ENCODE results near the gene ZNF280B. TPM values are rescaled to one million over a fixed set of nuclear protein-coding genes. Genes with fewer than 3 reads are reported as not detected.
"Not testable (repeated sequence)": the region's sequence is repeated elsewhere in the genome, so short reads cannot be mapped to it uniquely, and the experiment has no call there.

ZNF280B gene
- total RNA-seq, 5 donors from 2014 or later (not counting 1 experiment from before 2014, with no cell fraction given): 1.8 to 2.1 (median 1.9) TPM

- no peak overlapping the region for H3K4me3 ChIP-seq (ENCODE audit: control insufficient read depth in 1 of 2, extremely low read depth in 1 of 2, low read length in 1 of 2)
- ATAC-seq (replicated peaks in 1 of 4) (no peak), DNase-seq (peak in 2 of 35 experiments; percentile 4 to 21)
- CTCF ChIA-PET: no interaction called here
- H3K27ac ChIP-seq (ENCODE audit: low read length): no peak overlapping the region
- H3K9me3 ChIP-seq: no peaks in the 10 kb centered on the region
- H3K9me3 Mint-ChIP-seq: peaks cover 11 to 23% (median 18%) of the 10 kb centered on the region in 3 donors
- H3K4me3 Mint-ChIP-seq: no peak overlapping the region
- peaks cover 0 to 6% (median 6%) of the 10 kb centered on the region in 3 donors for H3K4me1 Mint-ChIP-seq
- H3K36me3 Mint-ChIP-seq: peaks cover 3% of the 10 kb centered on the region
- peaks cover 34 to 37% of the 10 kb centered on the region in 2 donors for H3K27me3 Mint-ChIP-seq
- POLR2A ChIA-PET: interaction anchor here in 1 of 2 donors (0.6 kb wide), 1 partner anchor 1165 kb away, joined by 3 read pairs; no protein-coding TSS in a partner anchor
- peaks cover 0 to 10% of the 10 kb centered on the region in 2 experiments for H3K27me3 ChIP-seq (replicated peaks in 1 of 2; ENCODE audit: control insufficient read depth in 2 of 2, extremely low read depth in 1 of 2, insufficient read depth in 2 of 2, low read length in 1 of 2)
- no peaks in the 10 kb centered on the region for H3K36me3 ChIP-seq (ENCODE audit: control insufficient read depth in 2 of 2, extremely low read depth in 1 of 2, insufficient read depth in 1 of 2, low read length in 1 of 2)
- H3K4me1 ChIP-seq (ENCODE audit: control insufficient read depth in 1 of 2, extremely low read depth in 1 of 2, insufficient read depth in 2 of 2, low read length in 2 of 2): no peaks in the 10 kb centered on the region
- no peak overlapping the region for H3K27ac Mint-ChIP-seq
- 10% methylated on average over 2 of the region's 4 CpGs for WGBS (ENCODE audit: insufficient coverage)
Observed at GRCh38 chr22:22450343-22450839, 58.2 kb downstream of the ZNF280B start.

- ChIA-PET POLR2A (interaction anchor here in 1 of 2 donors (0.6 kb wide), 1 partner anchor 1166 kb away, joined by 3 read pairs; no protein-coding TSS in a partner anchor), CTCF (no interaction called here)
- Mint-ChIP-seq H3K4me1 (peaks cover 0 to 6% (median 6%) of the 10 kb centered on the region in 3 donors), H3K36me3 (peaks cover 3% of the 10 kb centered on the region), H3K9me3 (peaks cover 11 to 23% (median 18%) of the 10 kb centered on the region in 3 donors), H3K27me3 (peaks cover 31 to 34% of the 10 kb centered on the region in 2 donors), H3K27ac (no peak overlapping the region), H3K4me3 (no peak overlapping the region)
- Histone ChIP-seq H3K27ac (ENCODE audit: low read length) (no peak overlapping the region), H3K4me3 (ENCODE audit: control insufficient read depth in 1 of 2, extremely low read depth in 1 of 2, low read length in 1 of 2) (no peak overlapping the region), H3K27me3 (replicated peaks in 1 of 2; ENCODE audit: control insufficient read depth in 2 of 2, extremely low read depth in 1 of 2, insufficient read depth in 2 of 2, low read length in 1 of 2) (peaks cover 0 to 10% of the 10 kb centered on the region in 2 experiments), H3K36me3 (ENCODE audit: control insufficient read depth in 2 of 2, extremely low read depth in 1 of 2, insufficient read depth in 1 of 2, low read length in 1 of 2) (no peaks in the 10 kb centered on the region), H3K4me1 (ENCODE audit: control insufficient read depth in 1 of 2, extremely low read depth in 1 of 2, insufficient read depth in 2 of 2, low read length in 2 of 2) (no peaks in the 10 kb centered on the region), H3K9me3 (no peaks in the 10 kb centered on the region)
- WGBS (ENCODE audit: insufficient coverage): no CpG with 5 or more reads among the region's 1 CpG
- ATAC-seq (replicated peaks in 1 of 4): no peak
- no peak for DNase-seq
Observed at GRCh38 chr22:22449819-22450218, 58.7 kb downstream of the ZNF280B start.

GRCh38 chr22:22446517-22446916 lies 62.0 kb downstream of the ZNF280B start:
- Mint-ChIP-seq H3K36me3 (no peaks in the 10 kb centered on the region), H3K9me3 (peaks cover 0 to 4% (median 2%) of the 10 kb centered on the region in 3 donors), H3K4me1 (peaks cover 0 to 2% (median 0%) of the 10 kb centered on the region in 3 donors), H3K27ac (no peak overlapping the region), H3K4me3 (no peak overlapping the region), H3K27me3 (peaks cover 24 to 26% of the 10 kb centered on the region in 2 donors)
- Histone ChIP-seq H3K36me3 (ENCODE audit: control insufficient read depth in 2 of 2, extremely low read depth in 1 of 2, insufficient read depth in 1 of 2, low read length in 1 of 2) (no peaks in the 10 kb centered on the region), H3K4me3 (ENCODE audit: control insufficient read depth in 1 of 2, extremely low read depth in 1 of 2, low read length in 1 of 2) (no peak overlapping the region), H3K9me3 (no peaks in the 10 kb centered on the region), H3K27ac (ENCODE audit: low read length) (no peak overlapping the region), H3K4me1 (ENCODE audit: control insufficient read depth in 1 of 2, extremely low read depth in 1 of 2, insufficient read depth in 2 of 2, low read length in 2 of 2) (no peaks in the 10 kb centered on the region), H3K27me3 (replicated peaks in 1 of 2; ENCODE audit: control insufficient read depth in 2 of 2, extremely low read depth in 1 of 2, insufficient read depth in 2 of 2, low read length in 1 of 2) (peaks cover 0 to 8% of the 10 kb centered on the region in 2 experiments)
- DNase-seq (no peak), ATAC-seq (replicated peaks in 1 of 4) (no peak)
- CTCF ChIA-PET: no interaction called here
- WGBS (ENCODE audit: insufficient coverage): 83% methylated on average over 1 of the region's 2 CpGs
- POLR2A ChIA-PET: no interaction called here

- H3K27me3 Mint-ChIP-seq: peaks cover 32 to 42% of the 10 kb centered on the region in 2 donors
- H3K4me1 ChIP-seq (ENCODE audit: control insufficient read depth in 1 of 2, extremely low read depth in 1 of 2, insufficient read depth in 2 of 2, low read length in 2 of 2); ATAC-seq (replicated peaks in 1 of 4); H3K27ac Mint-ChIP-seq; H3K4me3 ChIP-seq (ENCODE audit: control insufficient read depth in 1 of 2, extremely low read depth in 1 of 2, low read length in 1 of 2); DNase-seq; H3K9me3 ChIP-seq; H3K27ac ChIP-seq (ENCODE audit: low read length); H3K9me3 Mint-ChIP-seq; CTCF ChIA-PET; H3K4me3 Mint-ChIP-seq; H3K36me3 Mint-ChIP-seq; POLR2A ChIA-PET; H3K36me3 ChIP-seq (ENCODE audit: control insufficient read depth in 2 of 2, extremely low read depth in 1 of 2, insufficient read depth in 1 of 2, low read length in 1 of 2); H3K4me1 Mint-ChIP-seq: not testable (repeated sequence)
- peaks cover 0 to 22% of the 10 kb centered on the region in 2 experiments for H3K27me3 ChIP-seq (replicated peaks in 1 of 2; ENCODE audit: control insufficient read depth in 2 of 2, extremely low read depth in 1 of 2, insufficient read depth in 2 of 2, low read length in 1 of 2)
- WGBS (ENCODE audit: insufficient coverage): no CpG with 5 or more reads among the region's 5 CpGs
Observed at GRCh38 chr22:22444007-22444589, 64.4 kb downstream of the ZNF280B start.

- DNase-seq (no peak), ATAC-seq (replicated peaks in 1 of 4) (no peak)
- Histone ChIP-seq H3K36me3 (ENCODE audit: control insufficient read depth in 2 of 2, extremely low read depth in 1 of 2, insufficient read depth in 1 of 2, low read length in 1 of 2) (no peaks in the 10 kb centered on the region), H3K4me1 (ENCODE audit: control insufficient read depth in 1 of 2, extremely low read depth in 1 of 2, insufficient read depth in 2 of 2, low read length in 2 of 2) (no peaks in the 10 kb centered on the region), H3K4me3 (ENCODE audit: control insufficient read depth in 1 of 2, extremely low read depth in 1 of 2, low read length in 1 of 2) (no peak overlapping the region), H3K27ac (ENCODE audit: low read length) (no peak overlapping the region), H3K27me3 (replicated peaks in 1 of 2; ENCODE audit: control insufficient read depth in 2 of 2, extremely low read depth in 1 of 2, insufficient read depth in 2 of 2, low read length in 1 of 2) (peaks cover 0 to 22% of the 10 kb centered on the region in 2 experiments), H3K9me3 (no peaks in the 10 kb centered on the region)
- H3K27me3 Mint-ChIP-seq: peaks cover 33 to 52% of the 10 kb centered on the region in 2 donors
- H3K4me3 Mint-ChIP-seq: no peak overlapping the region
- H3K9me3 Mint-ChIP-seq: peaks cover 0 to 4% (median 2%) of the 10 kb centered on the region in 3 donors
- H3K4me1 Mint-ChIP-seq: no peaks in the 10 kb centered on the region
- H3K36me3 Mint-ChIP-seq: no peaks in the 10 kb centered on the region
- 80% methylated on average over 1 of the region's 7 CpGs for WGBS (ENCODE audit: insufficient coverage)
- ChIA-PET POLR2A (no interaction called here), CTCF (interaction anchor here in 1 of 2 donors (0.6 kb wide), 1 partner anchor 1067 kb away, joined by 3 read pairs; no protein-coding TSS in a partner anchor)
- H3K27ac Mint-ChIP-seq: no peak overlapping the region
Observed at GRCh38 chr22:22442928-22443709, 65.4 kb downstream of the ZNF280B start.

GRCh38 chr22:22441626-22442025 lies 66.9 kb downstream of the ZNF280B start:
- ATAC-seq (replicated peaks in 1 of 4); H3K27ac ChIP-seq (ENCODE audit: low read length); H3K36me3 Mint-ChIP-seq; H3K4me3 Mint-ChIP-seq; H3K4me3 ChIP-seq (ENCODE audit: control insufficient read depth in 1 of 2, extremely low read depth in 1 of 2, low read length in 1 of 2); DNase-seq; H3K4me1 ChIP-seq (ENCODE audit: control insufficient read depth in 1 of 2, extremely low read depth in 1 of 2, insufficient read depth in 2 of 2, low read length in 2 of 2); CTCF ChIA-PET; POLR2A ChIA-PET; H3K4me1 Mint-ChIP-seq; H3K9me3 Mint-ChIP-seq; H3K27ac Mint-ChIP-seq; H3K9me3 ChIP-seq; H3K36me3 ChIP-seq (ENCODE audit: control insufficient read depth in 2 of 2, extremely low read depth in 1 of 2, insufficient read depth in 1 of 2, low read length in 1 of 2): not testable (repeated sequence)
- peaks cover 41 to 62% of the 10 kb centered on the region in 2 donors for H3K27me3 Mint-ChIP-seq
- peaks cover 0 to 21% of the 10 kb centered on the region in 2 experiments for H3K27me3 ChIP-seq (replicated peaks in 1 of 2; ENCODE audit: control insufficient read depth in 2 of 2, extremely low read depth in 1 of 2, insufficient read depth in 2 of 2, low read length in 1 of 2)
- WGBS (ENCODE audit: insufficient coverage): 95% methylated on average over 19 of the region's 28 CpGs
